Activated T-cell treated with anti-CD3 and anti-CD28 coated beads, Interleukin-2, amount 50 U/mL, for 4 hours (primary cell): ENCODE data around the gene ZBED3. TPM values are rescaled to one million over a fixed set of nuclear protein-coding genes. Genes with fewer than 3 reads are reported as not detected.
A peak's percentile ranks its signal among the peaks of the same experiment; 100 is the strongest.
"Not testable (repeated sequence)": the region's sequence is repeated elsewhere in the genome, so short reads cannot be mapped to it uniquely, and the experiment has no call there.

ENCODE experiments used
- ATAC-seq, 2 donors: fragments of 200-7000 bp; cut with Tn5 transposase; one replicate each; pipeline ENCODE4 v1.10.0; 2021
- DNase-seq: peaks from one replicate; pipeline ENCODE4 v3.0.0-alpha.2; 2020
- H3K27me3 Mint-ChIP-seq: one replicate; pipeline ENCODE4 v1.8.0; 2021; ENCODE audit warnings: low read depth, mixed read lengths
- H3K36me3 Mint-ChIP-seq: one replicate; pipeline ENCODE4 v1.8.0; 2022; ENCODE audit warnings: mixed read lengths; ENCODE audit not compliant: insufficient read depth
- H3K4me1 Mint-ChIP-seq: one replicate; pipeline ENCODE4 v1.8.0; 2021; ENCODE audit warnings: low read depth, mixed read lengths
- H3K4me3 Mint-ChIP-seq: one replicate; pipeline ENCODE4 v1.8.0; 2021; ENCODE audit warnings: mild to moderate bottlenecking, moderate library complexity, mixed read lengths
- H3K9me3 Mint-ChIP-seq: one replicate; pipeline ENCODE4 v1.8.0; 2021; ENCODE audit warnings: mixed read lengths
- total RNA-seq, 3 donors: library from RNA; stranded (reverse); gene quantifications; one replicate each; pipeline ENCODE4 v1.2.1, GENCODE V29; 2021

ZBED3 gene
- total RNA-seq, 3 donors from 2014 or later = 1.7 to 3.3 (median 1.9) TPM

GRCh38 chr5:77095189-77095588, 8.1 kb upstream of the ZBED3 start:
- DNase-seq = no peak
- peaks cover 1% of the 10 kb centered on the region for H3K36me3 Mint-ChIP-seq
- no peaks in the 10 kb centered on the region for H3K4me1 Mint-ChIP-seq
- no peaks in the 10 kb centered on the region for H3K9me3 Mint-ChIP-seq
- no peak for ATAC-seq
- no peak overlapping the region for H3K4me3 Mint-ChIP-seq
- peaks cover 6% of the 10 kb centered on the region for H3K27me3 Mint-ChIP-seq

DNA sequence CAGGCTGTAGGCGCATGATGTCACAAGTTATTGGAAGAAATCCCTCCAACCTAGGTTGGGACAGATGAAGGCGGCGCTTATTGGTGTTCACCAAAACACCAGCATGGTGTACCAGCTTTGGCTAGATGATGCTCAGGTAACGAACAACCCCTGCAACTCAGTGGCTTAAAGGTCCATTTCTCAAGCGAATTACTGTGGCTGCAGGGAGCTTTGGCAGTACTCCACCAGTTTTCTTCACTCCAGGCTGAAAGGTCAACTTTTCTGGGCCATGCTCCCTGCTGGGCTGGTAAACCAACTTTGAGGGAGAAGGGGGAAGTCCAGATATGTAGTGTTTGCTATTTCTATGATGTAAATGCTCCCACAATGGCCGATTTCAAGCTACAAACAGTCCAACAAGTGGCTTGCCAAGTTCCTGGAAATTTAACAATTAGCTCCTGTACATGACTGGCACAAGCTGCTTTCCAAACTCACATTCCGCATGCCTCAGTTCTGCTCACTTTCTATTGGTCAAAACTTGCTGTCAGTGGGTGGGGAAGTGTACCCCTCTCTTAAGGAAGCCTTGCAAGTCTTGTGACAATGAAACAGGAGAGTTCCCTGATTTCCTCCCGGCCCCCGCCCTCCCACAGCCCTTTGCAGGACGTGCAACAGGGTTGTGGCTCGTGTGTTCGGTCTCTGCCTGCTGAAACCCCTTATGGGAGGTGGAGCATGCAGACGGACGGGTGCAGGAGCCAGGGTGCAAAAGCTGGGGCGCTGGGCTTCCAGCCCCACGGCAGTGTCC, 588 bp upstream of the ZBED3 start:
- H3K36me3 Mint-ChIP-seq = no peaks in the 10 kb centered on the region
- peak overlapping the region; percentile 87 for H3K4me3 Mint-ChIP-seq
- DNase-seq = no peak
- peak in 1 of 2 donors; percentile 10 for ATAC-seq
- peaks cover 4% of the 10 kb centered on the region for H3K27me3 Mint-ChIP-seq
- peaks cover 15% of the 10 kb centered on the region for H3K4me1 Mint-ChIP-seq
- no peaks in the 10 kb centered on the region for H3K9me3 Mint-ChIP-seq

- Mint-ChIP-seq H3K9me3 (no peaks in the 10 kb centered on the region), H3K36me3 (no peaks in the 10 kb centered on the region), H3K4me1 (peaks cover 15% of the 10 kb centered on the region), H3K27me3 (peaks cover 4% of the 10 kb centered on the region), H3K4me3 (peak overlapping the region; percentile 87)
- ATAC-seq (no peak), DNase-seq (no peak)
Measured at GRCh38 chr5:77086368-77086688, 757 bp downstream of the ZBED3 start.

GRCh38 chr5:77083088-77083487, 4.0 kb downstream of the ZBED3 start:
- Mint-ChIP-seq H3K36me3 (no peaks in the 10 kb centered on the region), H3K27me3 (peaks cover 2% of the 10 kb centered on the region), H3K4me3 (no peak overlapping the region), H3K9me3 (no peaks in the 10 kb centered on the region), H3K4me1 (peaks cover 13% of the 10 kb centered on the region)
- DNase-seq = no peak
- no peak for ATAC-seq

DNA sequence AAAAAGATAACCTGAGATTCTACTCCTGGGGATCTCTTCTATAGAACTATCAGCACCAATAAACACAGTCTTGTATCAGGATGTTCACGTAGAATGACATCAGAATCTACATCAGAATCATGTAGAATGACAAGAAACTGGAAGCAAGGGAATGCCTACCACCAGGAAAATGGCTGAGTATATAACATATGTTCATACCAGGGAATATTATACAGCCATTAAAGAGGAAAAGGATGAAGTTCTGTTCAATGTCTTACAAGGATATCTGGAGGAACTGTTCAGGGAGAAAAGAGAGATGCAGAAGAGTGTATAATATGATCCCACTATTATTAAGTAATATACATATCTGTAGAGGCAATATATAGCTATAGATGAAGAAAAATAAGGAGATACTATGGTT, 4.8 kb downstream of the ZBED3 start:
- Mint-ChIP-seq H3K9me3 (no peaks in the 10 kb centered on the region), H3K36me3 (no peaks in the 10 kb centered on the region), H3K4me3 (no peak overlapping the region), H3K4me1 (peaks cover 11% of the 10 kb centered on the region), H3K27me3 (peaks cover 2% of the 10 kb centered on the region)
- DNase-seq (no peak), ATAC-seq (no peak)

DNA sequence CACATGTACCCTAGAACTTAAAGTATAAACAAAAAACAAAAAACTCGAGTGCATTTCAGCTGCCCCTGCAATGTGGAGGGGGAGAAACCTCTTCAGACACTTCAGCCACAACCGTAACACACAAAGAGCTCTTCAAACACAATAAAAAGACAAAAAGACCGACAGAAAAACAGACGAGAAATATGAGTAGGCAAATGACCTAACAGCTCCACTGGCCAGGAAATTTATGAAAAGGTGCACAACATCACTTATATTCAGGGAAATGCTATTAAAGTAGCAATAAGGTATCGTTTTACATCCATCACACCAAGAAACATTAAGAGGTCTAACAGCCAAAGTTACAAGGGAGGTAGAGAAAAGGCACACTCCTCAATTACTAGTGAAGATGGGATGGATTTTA, 6.2 kb downstream of the ZBED3 start:
- no peaks in the 10 kb centered on the region for H3K9me3 Mint-ChIP-seq

DNA sequence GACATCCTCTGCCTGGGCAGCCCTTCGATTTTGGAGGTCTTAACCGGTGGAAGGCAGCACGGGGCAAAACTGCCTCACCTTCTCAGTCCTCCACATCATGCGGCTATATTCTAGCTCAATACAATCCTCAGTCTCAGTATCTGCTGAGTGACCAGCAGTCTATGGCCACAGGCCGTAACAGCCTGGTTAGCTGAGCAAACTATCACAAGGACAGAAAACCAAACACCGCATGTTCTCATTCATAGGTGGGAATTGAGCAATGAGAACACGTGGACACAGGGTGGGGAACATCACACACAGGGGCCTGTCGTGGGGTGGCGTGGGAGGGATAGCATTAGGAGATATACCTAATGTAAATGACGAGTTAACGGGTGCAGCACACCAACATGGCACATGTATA, 6.6 kb downstream of the ZBED3 start:
- not testable (repeated sequence) for H3K36me3 Mint-ChIP-seq, H3K4me3 Mint-ChIP-seq, DNase-seq, ATAC-seq, H3K27me3 Mint-ChIP-seq, H3K9me3 Mint-ChIP-seq
- peaks cover 12% of the 10 kb centered on the region for H3K4me1 Mint-ChIP-seq

More for the DNA sequence above, 6.2 kb downstream of the ZBED3 start:
- no peak overlapping the region for H3K4me3 Mint-ChIP-seq
- H3K4me1 Mint-ChIP-seq = peaks cover 11% of the 10 kb centered on the region
- H3K27me3 Mint-ChIP-seq = no peaks in the 10 kb centered on the region
- DNase-seq = no peak
- H3K36me3 Mint-ChIP-seq = no peaks in the 10 kb centered on the region
- no peak for ATAC-seq

DNA sequence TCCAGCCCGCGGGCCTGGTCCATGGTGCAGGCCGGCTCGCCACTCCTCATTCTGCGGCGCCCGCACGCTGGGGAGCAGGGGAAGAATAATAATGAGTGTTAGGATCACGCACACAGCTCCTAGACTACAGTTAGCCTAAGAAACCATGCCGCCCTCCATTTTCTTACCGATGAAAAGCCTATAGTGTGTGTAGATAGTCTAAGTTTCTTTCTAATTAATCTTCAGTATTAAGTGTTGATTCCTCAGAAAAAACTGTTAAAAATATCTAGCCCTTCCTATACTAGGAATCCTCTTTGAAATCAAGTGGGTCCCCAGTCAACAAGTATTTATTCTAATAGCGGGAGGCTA, 9.3 kb downstream of the ZBED3 start:
- peak overlapping the region; percentile 63 for H3K4me3 Mint-ChIP-seq
- H3K36me3 Mint-ChIP-seq = peaks cover 6% of the 10 kb centered on the region
- ATAC-seq (no peak), DNase-seq (no peak)
- H3K9me3 Mint-ChIP-seq = no peaks in the 10 kb centered on the region
- no peaks in the 10 kb centered on the region for H3K27me3 Mint-ChIP-seq
- H3K4me1 Mint-ChIP-seq = peaks cover 12% of the 10 kb centered on the region

GRCh38 chr5:77076961-77077828, 9.9 kb downstream of the ZBED3 start:
- peak; percentile 38 for DNase-seq
- H3K4me1 Mint-ChIP-seq = peaks cover 12% of the 10 kb centered on the region
- peaks cover 6% of the 10 kb centered on the region for H3K36me3 Mint-ChIP-seq
- peak overlapping the region; percentile 66 for H3K4me3 Mint-ChIP-seq
- H3K27me3 Mint-ChIP-seq = no peaks in the 10 kb centered on the region
- H3K9me3 Mint-ChIP-seq = no peaks in the 10 kb centered on the region
- ATAC-seq = peak; percentile 88 to 89

DNA sequence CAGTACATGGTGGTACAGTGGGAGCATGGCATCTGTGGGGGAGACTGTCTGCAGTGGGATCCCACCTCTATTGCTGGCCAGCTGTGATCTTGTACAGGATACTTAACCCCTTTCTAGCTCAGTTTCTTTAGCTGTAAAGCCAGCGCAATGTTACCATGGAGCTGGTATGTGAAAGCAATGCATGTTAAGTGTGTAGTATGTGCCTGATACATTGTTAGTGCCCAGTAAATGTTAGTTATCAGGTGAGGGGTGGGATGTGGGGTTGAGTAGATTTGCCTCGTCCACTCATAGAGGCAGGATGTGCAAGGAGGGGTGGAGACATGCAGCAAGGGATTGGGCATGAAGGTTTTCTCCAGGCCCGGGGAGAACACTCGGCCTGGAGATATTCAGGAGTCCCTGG, 12.3 kb downstream of the ZBED3 start:
- DNase-seq (no peak), ATAC-seq (no peak)
- Mint-ChIP-seq H3K27me3 (no peaks in the 10 kb centered on the region), H3K9me3 (no peaks in the 10 kb centered on the region), H3K36me3 (peaks cover 17% of the 10 kb centered on the region), H3K4me3 (no peak overlapping the region), H3K4me1 (peaks cover 12% of the 10 kb centered on the region)

DNA sequence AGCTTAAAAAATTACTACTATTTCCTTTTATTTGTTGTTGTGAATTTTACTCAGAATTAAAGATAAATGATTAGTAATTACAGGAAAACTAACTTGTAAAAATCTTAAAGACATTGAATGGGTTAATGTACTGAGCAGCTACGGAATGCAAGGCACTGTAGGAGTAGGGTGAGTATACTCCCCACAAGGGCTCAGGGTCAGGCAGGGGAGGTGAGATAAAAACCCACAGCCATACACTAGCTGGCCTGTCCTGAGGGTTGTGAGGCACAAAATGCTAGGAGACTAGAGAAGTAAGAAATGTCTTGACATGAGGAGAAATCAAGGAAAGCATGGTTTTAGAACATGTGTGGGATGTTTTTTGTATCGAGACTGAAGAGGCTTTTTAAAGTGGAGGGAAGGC, 13.4 kb downstream of the ZBED3 start:
- peaks cover 12% of the 10 kb centered on the region for H3K4me1 Mint-ChIP-seq
- no peak for DNase-seq
- no peak for ATAC-seq
- H3K4me3 Mint-ChIP-seq = no peak overlapping the region
- H3K9me3 Mint-ChIP-seq = no peaks in the 10 kb centered on the region
- peaks cover 23% of the 10 kb centered on the region for H3K36me3 Mint-ChIP-seq
- no peaks in the 10 kb centered on the region for H3K27me3 Mint-ChIP-seq

GRCh38 chr5:77066823-77067442, 20.2 kb downstream of the ZBED3 start:
- Mint-ChIP-seq H3K4me3 (no peak overlapping the region), H3K36me3 (peaks cover 44% of the 10 kb centered on the region), H3K9me3 (no peaks in the 10 kb centered on the region), H3K4me1 (peaks cover 8% of the 10 kb centered on the region), H3K27me3 (no peaks in the 10 kb centered on the region)
- DNase-seq (no peak), ATAC-seq (peak in 1 of 2 donors; percentile 35)

- Mint-ChIP-seq H3K27me3 (no peaks in the 10 kb centered on the region), H3K9me3 (no peaks in the 10 kb centered on the region), H3K36me3 (peaks cover 51% of the 10 kb centered on the region), H3K4me3 (no peak overlapping the region), H3K4me1 (peaks cover 8% of the 10 kb centered on the region)
- no peak for ATAC-seq
- no peak for DNase-seq
Measured at GRCh38 chr5:77066184-77066583, 20.9 kb downstream of the ZBED3 start.

DNA sequence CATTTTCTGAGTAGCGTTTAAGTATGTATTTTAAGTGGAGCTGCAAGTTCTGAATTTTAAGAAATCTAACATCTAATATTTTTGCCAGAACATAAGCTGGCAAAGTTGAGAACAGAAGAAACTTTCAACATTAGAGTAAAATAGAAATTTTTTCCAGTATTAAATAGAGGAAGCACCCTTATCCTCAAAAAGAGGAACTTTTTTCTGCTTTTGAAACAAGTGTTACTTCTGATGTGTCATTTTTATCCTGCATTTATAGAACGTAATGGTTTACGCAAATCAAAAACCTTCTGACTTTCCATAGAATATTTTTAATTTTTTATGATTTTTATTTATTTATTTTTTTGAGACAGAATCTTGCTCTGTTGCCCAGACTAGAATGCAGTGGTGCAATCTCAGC, 21.8 kb downstream of the ZBED3 start:
- ATAC-seq = no peak
- peaks cover 8% of the 10 kb centered on the region for H3K4me1 Mint-ChIP-seq
- no peaks in the 10 kb centered on the region for H3K9me3 Mint-ChIP-seq
- no peak overlapping the region for H3K4me3 Mint-ChIP-seq
- DNase-seq = no peak
- peaks cover 44% of the 10 kb centered on the region for H3K36me3 Mint-ChIP-seq
- H3K27me3 Mint-ChIP-seq = no peaks in the 10 kb centered on the region
